ENCODE results near the gene SERINC4. TPM values are rescaled to one million over a fixed set of nuclear protein-coding genes. Genes with fewer than 3 reads are reported as not detected.
A peak's percentile ranks its signal among the peaks of the same experiment; 100 is the strongest.

Gene SERINC4
- total and polyA plus RNA-seq, 10 of the 15 experiments (the other 5 are each of a cell fraction or from before 2014, with no cell fraction given) = 0.06 to 0.96 (median 0.26) TPM; not detected in 1

DNA sequence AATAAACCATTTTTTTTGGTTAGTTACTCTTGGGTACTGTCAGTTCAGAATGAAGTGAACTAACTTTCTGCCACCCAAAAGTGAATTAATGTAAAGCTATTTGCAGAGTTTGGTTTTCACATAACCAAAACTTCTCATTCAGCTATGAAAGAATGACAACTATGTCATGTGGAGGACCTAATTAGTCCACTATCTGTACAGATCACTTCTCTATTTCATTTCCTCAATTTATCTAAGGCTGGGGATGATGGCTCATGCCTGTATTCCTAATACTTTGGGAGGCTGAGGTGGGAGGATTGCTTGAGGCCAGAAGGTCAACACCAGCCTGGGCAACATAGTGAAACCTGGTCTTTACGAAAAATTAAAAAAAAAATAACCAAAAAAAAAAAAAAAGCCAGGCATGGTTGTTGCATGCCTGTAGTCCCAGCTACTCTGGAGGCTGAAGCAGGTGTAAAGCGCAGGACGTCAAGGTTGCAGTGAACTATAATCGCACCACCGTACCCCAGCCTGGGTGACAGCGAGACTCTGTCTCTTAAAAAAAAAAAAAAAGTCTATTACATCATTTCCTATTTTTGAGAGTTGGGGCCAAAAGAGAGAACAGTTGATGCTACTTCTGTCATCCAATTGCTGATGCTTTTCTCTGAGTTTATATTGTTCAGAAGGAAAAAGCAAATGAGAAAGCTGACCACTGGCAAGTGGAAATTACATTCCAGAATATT is 9.1 kb upstream of the SERINC4 start (continued):
- TF ChIP-seq, protein P1, sequence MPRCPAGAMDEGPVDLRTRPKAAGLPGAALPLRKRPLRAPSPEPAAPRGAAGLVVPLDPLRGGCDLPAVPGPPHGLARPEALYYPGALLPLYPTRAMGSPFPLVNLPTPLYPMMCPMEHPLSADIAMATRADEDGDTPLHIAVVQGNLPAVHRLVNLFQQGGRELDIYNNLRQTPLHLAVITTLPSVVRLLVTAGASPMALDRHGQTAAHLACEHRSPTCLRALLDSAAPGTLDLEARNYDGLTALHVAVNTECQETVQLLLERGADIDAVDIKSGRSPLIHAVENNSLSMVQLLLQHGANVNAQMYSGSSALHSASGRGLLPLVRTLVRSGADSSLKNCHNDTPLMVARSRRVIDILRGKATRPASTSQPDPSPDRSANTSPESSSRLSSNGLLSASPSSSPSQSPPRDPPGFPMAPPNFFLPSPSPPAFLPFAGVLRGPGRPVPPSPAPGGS (IDR thresholded peaks at IDR 0.05; ENCODE audit: borderline replicate concordance, insufficient read depth, low read depth, low read length, poor library complexity, severe bottlenecking) = no peak
- TF ChIP-seq, protein P2, sequence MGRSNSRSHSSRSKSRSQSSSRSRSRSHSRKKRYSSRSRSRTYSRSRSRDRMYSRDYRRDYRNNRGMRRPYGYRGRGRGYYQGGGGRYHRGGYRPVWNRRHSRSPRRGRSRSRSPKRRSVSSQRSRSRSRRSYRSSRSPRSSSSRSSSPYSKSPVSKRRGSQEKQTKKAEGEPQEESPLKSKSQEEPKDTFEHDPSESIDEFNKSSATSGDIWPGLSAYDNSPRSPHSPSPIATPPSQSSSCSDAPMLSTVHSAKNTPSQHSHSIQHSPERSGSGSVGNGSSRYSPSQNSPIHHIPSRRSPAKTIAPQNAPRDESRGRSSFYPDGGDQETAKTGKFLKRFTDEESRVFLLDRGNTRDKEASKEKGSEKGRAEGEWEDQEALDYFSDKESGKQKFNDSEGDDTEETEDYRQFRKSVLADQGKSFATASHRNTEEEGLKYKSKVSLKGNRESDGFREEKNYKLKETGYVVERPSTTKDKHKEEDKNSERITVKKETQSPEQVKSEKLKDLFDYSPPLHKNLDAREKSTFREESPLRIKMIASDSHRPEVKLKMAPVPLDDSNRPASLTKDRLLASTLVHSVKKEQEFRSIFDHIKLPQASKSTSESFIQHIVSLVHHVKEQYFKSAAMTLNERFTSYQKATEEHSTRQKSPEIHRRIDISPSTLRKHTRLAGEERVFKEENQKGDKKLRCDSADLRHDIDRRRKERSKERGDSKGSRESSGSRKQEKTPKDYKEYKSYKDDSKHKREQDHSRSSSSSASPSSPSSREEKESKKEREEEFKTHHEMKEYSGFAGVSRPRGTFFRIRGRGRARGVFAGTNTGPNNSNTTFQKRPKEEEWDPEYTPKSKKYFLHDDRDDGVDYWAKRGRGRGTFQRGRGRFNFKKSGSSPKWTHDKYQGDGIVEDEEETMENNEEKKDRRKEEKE (IDR thresholded peaks at IDR 0.05) = no peak
- TF ChIP-seq TBL1XR1 (IDR thresholded peaks at IDR 0.05; ENCODE audit: low read depth, low read length) (peak; percentile 20; the same call in 1 of the 2 replicates), LARP7 (IDR thresholded peaks at IDR 0.05) (no peak), WRNIP1 (IDR thresholded peaks at IDR 0.05; ENCODE audit: borderline replicate concordance, low read depth, low read length) (no peak), POU2F2 (IDR thresholded peaks at IDR 0.05; ENCODE audit: borderline replicate concordance, low read depth, low read length) (no peak), SP1 (IDR thresholded peaks at IDR 0.05; ENCODE audit: low read depth, low read length) (no peak), POLR2A (IDR thresholded peaks at IDR 0.05; ENCODE audit: low read depth, low read length) (no peak), RB1 (IDR thresholded peaks at IDR 0.05; ENCODE audit: borderline replicate concordance) (no peak), KAT2A (conservative IDR thresholded peaks at IDR 0.05; ENCODE audit: control insufficient read depth, low read depth, low read length) (no peak), CHD2 (IDR thresholded peaks at IDR 0.05; ENCODE audit: borderline replicate concordance, low read depth, low read length) (peak; percentile 60; the same call in 1 of the 2 replicates), ATF7 (IDR thresholded peaks at IDR 0.05; ENCODE audit: low read depth) (peak; percentile 97), ZSCAN29 (IDR thresholded peaks at IDR 0.05) (no peak), PML (IDR thresholded peaks at IDR 0.05; ENCODE audit: low read length) (no peak)
- TF ChIP-seq, protein P3, sequence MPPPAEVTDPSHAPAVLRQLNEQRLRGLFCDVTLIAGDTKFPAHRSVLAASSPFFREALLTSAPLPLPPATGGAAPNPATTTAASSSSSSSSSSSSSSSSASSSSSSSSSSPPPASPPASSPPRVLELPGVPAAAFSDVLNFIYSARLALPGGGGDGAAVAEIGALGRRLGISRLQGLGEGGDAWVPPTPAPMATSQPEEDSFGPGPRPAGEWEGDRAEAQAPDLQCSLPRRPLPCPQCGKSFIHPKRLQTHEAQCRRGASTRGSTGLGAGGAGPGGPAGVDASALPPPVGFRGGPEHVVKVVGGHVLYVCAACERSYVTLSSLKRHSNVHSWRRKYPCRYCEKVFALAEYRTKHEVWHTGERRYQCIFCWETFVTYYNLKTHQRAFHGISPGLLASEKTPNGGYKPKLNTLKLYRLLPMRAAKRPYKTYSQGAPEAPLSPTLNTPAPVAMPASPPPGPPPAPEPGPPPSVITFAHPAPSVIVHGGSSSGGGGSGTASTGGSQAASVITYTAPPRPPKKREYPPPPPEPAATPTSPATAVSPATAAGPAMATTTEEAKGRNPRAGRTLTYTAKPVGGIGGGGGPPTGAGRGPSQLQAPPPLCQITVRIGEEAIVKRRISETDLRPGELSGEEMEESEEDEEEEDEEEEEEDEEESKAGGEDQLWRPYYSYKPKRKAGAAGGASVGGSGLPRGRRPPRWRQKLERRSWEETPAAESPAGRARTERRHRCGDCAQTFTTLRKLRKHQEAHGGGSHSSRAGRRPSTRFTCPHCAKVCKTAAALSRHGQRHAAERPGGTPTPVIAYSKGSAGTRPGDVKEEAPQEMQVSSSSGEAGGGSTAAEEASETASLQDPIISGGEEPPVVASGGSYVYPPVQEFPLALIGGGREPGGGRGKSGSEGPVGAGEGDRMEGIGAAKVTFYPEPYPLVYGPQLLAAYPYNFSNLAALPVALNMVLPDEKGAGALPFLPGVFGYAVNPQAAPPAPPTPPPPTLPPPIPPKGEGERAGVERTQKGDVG (CRISPR knock-in tag; IDR thresholded peaks at IDR 0.05) = no peak
- TF ChIP-seq, protein P4, sequence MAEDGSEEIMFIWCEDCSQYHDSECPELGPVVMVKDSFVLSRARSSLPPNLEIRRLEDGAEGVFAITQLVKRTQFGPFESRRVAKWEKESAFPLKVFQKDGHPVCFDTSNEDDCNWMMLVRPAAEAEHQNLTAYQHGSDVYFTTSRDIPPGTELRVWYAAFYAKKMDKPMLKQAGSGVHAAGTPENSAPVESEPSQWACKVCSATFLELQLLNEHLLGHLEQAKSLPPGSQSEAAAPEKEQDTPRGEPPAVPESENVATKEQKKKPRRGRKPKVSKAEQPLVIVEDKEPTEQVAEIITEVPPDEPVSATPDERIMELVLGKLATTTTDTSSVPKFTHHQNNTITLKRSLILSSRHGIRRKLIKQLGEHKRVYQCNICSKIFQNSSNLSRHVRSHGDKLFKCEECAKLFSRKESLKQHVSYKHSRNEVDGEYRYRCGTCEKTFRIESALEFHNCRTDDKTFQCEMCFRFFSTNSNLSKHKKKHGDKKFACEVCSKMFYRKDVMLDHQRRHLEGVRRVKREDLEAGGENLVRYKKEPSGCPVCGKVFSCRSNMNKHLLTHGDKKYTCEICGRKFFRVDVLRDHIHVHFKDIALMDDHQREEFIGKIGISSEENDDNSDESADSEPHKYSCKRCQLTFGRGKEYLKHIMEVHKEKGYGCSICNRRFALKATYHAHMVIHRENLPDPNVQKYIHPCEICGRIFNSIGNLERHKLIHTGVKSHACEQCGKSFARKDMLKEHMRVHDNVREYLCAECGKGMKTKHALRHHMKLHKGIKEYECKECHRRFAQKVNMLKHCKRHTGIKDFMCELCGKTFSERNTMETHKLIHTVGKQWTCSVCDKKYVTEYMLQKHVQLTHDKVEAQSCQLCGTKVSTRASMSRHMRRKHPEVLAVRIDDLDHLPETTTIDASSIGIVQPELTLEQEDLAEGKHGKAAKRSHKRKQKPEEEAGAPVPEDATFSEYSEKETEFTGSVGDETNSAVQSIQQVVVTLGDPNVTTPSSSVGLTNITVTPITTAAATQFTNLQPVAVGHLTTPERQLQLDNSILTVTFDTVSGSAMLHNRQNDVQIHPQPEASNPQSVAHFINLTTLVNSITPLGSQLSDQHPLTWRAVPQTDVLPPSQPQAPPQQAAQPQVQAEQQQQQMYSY (CRISPR knock-in tag; IDR thresholded peaks at IDR 0.05) = no peak
- TF ChIP-seq, protein P5, sequence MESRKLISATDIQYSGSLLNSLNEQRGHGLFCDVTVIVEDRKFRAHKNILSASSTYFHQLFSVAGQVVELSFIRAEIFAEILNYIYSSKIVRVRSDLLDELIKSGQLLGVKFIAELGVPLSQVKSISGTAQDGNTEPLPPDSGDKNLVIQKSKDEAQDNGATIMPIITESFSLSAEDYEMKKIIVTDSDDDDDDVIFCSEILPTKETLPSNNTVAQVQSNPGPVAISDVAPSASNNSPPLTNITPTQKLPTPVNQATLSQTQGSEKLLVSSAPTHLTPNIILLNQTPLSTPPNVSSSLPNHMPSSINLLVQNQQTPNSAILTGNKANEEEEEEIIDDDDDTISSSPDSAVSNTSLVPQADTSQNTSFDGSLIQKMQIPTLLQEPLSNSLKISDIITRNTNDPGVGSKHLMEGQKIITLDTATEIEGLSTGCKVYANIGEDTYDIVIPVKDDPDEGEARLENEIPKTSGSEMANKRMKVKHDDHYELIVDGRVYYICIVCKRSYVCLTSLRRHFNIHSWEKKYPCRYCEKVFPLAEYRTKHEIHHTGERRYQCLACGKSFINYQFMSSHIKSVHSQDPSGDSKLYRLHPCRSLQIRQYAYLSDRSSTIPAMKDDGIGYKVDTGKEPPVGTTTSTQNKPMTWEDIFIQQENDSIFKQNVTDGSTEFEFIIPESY (IDR thresholded peaks at IDR 0.05) = no peak
